ENCODE measurements around the gene CMSS1. TPM values are rescaled to one million over a fixed set of nuclear protein-coding genes. Genes with fewer than 3 reads are reported as not detected.

CMSS1 gene
- total and polyA plus RNA-seq, 8 donors: 2.7 to 33.3 (median 22.1) TPM

- peaks cover 0 to 8% (median 0%) of the 10 kb centered on the region in 4 donors for H3K4me1 ChIP-seq
- no peak overlapping the region for H3K27ac ChIP-seq
- intact Hi-C loops (cut with DNase I; ENCODE audit: low total_unique reads): no loop called here
- WGBS, 5 donors: 93 to 98% (median 96%) methylated on average over 3 of the region's 3 CpGs
- H3K9me3 ChIP-seq: no peaks in the 10 kb centered on the region
- H3K27me3 ChIP-seq: no peaks in the 10 kb centered on the region
- no peak overlapping the region for H3K4me3 ChIP-seq
- no peak for TF ChIP-seq CTCF (IDR thresholded peaks at IDR 0.05)
- no peak for TF ChIP-seq POLR2A (IDR thresholded peaks at IDR 0.05)
- no peak for TF ChIP-seq EP300 (IDR thresholded peaks at IDR 0.05)
- TF ChIP-seq POLR2AphosphoS5 (IDR thresholded peaks at IDR 0.05): no peak
- H3K36me3 ChIP-seq: no peaks in the 10 kb centered on the region
- DNase-seq: no peak
Measured at GRCh38 chr3:100059472-100059871, 241.8 kb downstream of the CMSS1 start.

- TF ChIP-seq POLR2AphosphoS5 (IDR thresholded peaks at IDR 0.05) (no peak), POLR2A (IDR thresholded peaks at IDR 0.05) (no peak), CTCF (IDR thresholded peaks at IDR 0.05) (no peak), EP300 (IDR thresholded peaks at IDR 0.05) (no peak)
- Histone ChIP-seq H3K36me3 (no peaks in the 10 kb centered on the region), H3K4me3 (no peak overlapping the region), H3K4me1 (peaks cover 0 to 12% (median 0%) of the 10 kb centered on the region in 4 donors), H3K27ac (no peak overlapping the region), H3K27me3 (no peaks in the 10 kb centered on the region), H3K9me3 (no peaks in the 10 kb centered on the region)
- no peak for DNase-seq
- intact Hi-C loops (cut with DNase I; ENCODE audit: low total_unique reads): loop anchor here (10.0 kb wide), 1 partner anchor 194 kb away; no protein-coding TSS in a partner anchor
- WGBS, 5 donors: 79 to 88% (median 84%) methylated on average over 7 of the region's 7 CpGs
Measured at GRCh38 chr3:100060685-100061484, 243.2 kb downstream of the CMSS1 start.

- Histone ChIP-seq H3K36me3 (no peaks in the 10 kb centered on the region), H3K27me3 (no peaks in the 10 kb centered on the region), H3K9me3 (no peaks in the 10 kb centered on the region), H3K4me3 (no peak overlapping the region), H3K27ac (peak overlapping the region in 1 of 5 donors; percentile 71), H3K4me1 (peaks cover 0 to 18% (median 0%) of the 10 kb centered on the region in 4 donors)
- intact Hi-C loops (cut with DNase I; ENCODE audit: low total_unique reads): loop anchor here (10.0 kb wide), 1 partner anchor 192 kb away; no protein-coding TSS in a partner anchor
- WGBS, 5 donors: 69 to 95% (median 78%) methylated on average over 4 of the region's 4 CpGs
- TF ChIP-seq CTCF (IDR thresholded peaks at IDR 0.05) (no peak), POLR2AphosphoS5 (IDR thresholded peaks at IDR 0.05) (no peak), EP300 (IDR thresholded peaks at IDR 0.05) (no peak), POLR2A (IDR thresholded peaks at IDR 0.05) (no peak)
- no peak for DNase-seq
Measured at GRCh38 chr3:100062665-100063064, 245.0 kb downstream of the CMSS1 start.

- DNase-seq: peak in 1 of 2 donors; percentile 30
- TF ChIP-seq CTCF (IDR thresholded peaks at IDR 0.05) (no peak), POLR2AphosphoS5 (IDR thresholded peaks at IDR 0.05) (no peak), POLR2A (IDR thresholded peaks at IDR 0.05) (no peak), EP300 (IDR thresholded peaks at IDR 0.05) (no peak)
- intact Hi-C loops (cut with DNase I; ENCODE audit: low total_unique reads): loop anchor here (10.0 kb wide), 1 partner anchor 191 kb away; no protein-coding TSS in a partner anchor
- peaks cover 2 to 26% (median 2%) of the 10 kb centered on the region in 4 donors for H3K4me1 ChIP-seq
- no peaks in the 10 kb centered on the region for H3K36me3 ChIP-seq
- H3K4me3 ChIP-seq: no peak overlapping the region
- WGBS, 5 donors: 47 to 74% (median 72%) methylated on average over 7 of the region's 7 CpGs
- peak overlapping the region in 3 of 5 donors; percentile 41 to 71 (median 56) for H3K27ac ChIP-seq
- no peaks in the 10 kb centered on the region for H3K9me3 ChIP-seq
- no peaks in the 10 kb centered on the region for H3K27me3 ChIP-seq
Measured at GRCh38 chr3:100063929-100064461, 246.3 kb downstream of the CMSS1 start.
